ENCODE data around the gene OR2T5. TPM values are rescaled to one million over a fixed set of nuclear protein-coding genes. Genes with fewer than 3 reads are reported as not detected.
"Not testable (repeated sequence)": the region's sequence is repeated elsewhere in the genome, so short reads cannot be mapped to it uniquely, and the experiment has no call there.

Gene OR2T5
- total and polyA plus RNA-seq, 12 donors, result not detected

DNA sequence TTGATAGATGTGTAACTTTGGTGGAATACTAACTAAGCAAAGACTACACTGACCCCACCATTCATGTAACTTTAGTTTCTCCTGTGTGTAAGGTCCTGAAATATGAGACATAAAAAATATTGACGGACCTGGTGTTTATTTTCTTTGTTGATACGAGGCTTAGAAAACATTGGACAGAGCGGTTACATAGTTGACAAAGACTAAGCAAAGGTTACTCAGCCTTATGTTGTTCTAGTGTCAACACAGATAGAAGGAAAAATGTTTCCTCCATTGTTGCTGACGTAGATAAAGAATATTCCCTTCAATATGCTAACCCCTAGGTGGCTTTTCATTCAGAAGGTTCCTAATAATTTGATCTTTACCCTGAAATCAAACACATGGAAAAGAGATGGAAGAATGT lies 33.3 kb upstream of the OR2T5 start:
- H3K27me3 ChIP-seq; DNase-seq; H3K4me1 ChIP-seq (replicated peaks in 1 of 2); H3K9me3 ChIP-seq (replicated peaks in 1 of 3); H3K4me3 ChIP-seq; H3K36me3 ChIP-seq (replicated peaks in 1 of 2); intact Hi-C loops (cut with DNase I); H3K27ac ChIP-seq: not testable (repeated sequence)
- 56 to 81% (median 60%) methylated on average over 1 to 2 of the region's 4 CpGs for WGBS, 4 donors

DNA sequence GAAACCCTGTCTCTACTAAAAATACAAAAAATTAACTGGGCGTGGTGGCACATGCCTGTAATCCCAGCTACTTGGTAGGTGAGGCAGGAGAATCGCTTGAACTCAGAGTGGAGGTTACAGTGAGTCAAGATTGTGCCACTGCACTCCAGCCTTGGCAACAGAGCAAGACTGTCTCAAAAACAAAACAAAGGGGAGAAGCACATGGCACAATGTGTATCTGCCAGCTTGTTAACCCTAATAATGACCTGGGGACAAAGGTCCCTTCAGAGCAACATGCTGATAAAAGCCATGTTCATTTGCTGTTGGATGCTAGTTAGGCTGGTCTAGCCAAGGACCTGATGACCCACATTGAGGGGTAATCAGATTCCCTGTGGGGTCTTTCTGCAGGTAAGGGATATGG lies 31.8 kb upstream of the OR2T5 start:
- intact Hi-C loops (cut with DNase I); H3K27ac ChIP-seq; DNase-seq; H3K27me3 ChIP-seq; H3K4me3 ChIP-seq; H3K9me3 ChIP-seq (replicated peaks in 1 of 3); H3K4me1 ChIP-seq (replicated peaks in 1 of 2); H3K36me3 ChIP-seq (replicated peaks in 1 of 2): not testable (repeated sequence)
- no CpG with 5 or more reads among the region's 2 CpGs for WGBS, 4 donors

DNA sequence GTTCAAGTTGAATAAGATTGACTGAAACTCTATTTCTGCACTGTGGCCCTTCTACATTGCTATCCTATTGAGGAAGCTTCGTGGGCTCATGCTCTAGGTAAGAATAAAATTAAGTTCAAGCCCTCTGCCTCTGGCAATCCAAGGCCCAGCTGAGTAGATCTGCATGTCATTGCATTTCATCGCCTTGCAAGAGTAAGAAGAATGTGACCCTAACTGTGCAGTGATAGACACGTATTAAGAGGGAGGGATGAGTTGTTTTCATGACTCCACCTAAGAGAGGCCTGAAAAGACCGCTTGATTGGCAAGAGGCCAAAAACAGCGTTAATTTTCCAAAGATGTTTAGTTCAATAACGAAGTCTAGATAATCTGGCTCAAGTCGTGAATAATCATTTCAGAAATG lies 29.3 kb upstream of the OR2T5 start:
- H3K36me3 ChIP-seq (replicated peaks in 1 of 2); H3K4me1 ChIP-seq (replicated peaks in 1 of 2); DNase-seq; H3K27me3 ChIP-seq; intact Hi-C loops (cut with DNase I); H3K27ac ChIP-seq; H3K9me3 ChIP-seq (replicated peaks in 1 of 3); H3K4me3 ChIP-seq: not testable (repeated sequence)
- WGBS, 4 donors, result 58 to 65% (median 61%) methylated on average over 7 of the region's 7 CpGs

DNA sequence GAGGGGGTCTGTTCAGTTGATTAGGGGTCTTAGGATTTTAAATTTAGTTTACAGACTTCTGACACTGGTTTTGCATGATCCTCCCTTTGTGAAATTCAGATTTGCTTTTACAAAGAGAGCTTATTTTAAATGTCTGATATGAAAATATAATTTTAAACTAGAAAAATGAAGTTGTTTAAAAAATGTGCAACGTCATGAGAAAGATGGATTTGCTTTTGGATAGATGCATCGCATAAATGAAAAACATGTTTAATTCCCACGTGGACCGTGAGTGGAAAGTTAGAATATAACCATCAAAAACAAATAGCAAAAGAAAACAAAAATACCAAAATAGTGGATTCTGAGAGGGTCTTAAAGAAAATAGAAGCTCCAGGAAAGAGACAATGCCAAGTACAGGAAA lies 17.2 kb upstream of the OR2T5 start:
- H3K27ac ChIP-seq, result no peak overlapping the region
- intact Hi-C loops (cut with DNase I), result no loop called here
- no peaks in the 10 kb centered on the region for H3K9me3 ChIP-seq (replicated peaks in 1 of 3)
- no peak for DNase-seq
- H3K36me3 ChIP-seq (replicated peaks in 1 of 2), result no peaks in the 10 kb centered on the region
- 76 to 84% (median 78%) methylated on average over 4 of the region's 4 CpGs for WGBS, 4 donors
- no peaks in the 10 kb centered on the region for H3K27me3 ChIP-seq
- TF ChIP-seq POLR2A (IDR thresholded peaks at IDR 0.05), result no peak
- TF ChIP-seq, protein P1, sequence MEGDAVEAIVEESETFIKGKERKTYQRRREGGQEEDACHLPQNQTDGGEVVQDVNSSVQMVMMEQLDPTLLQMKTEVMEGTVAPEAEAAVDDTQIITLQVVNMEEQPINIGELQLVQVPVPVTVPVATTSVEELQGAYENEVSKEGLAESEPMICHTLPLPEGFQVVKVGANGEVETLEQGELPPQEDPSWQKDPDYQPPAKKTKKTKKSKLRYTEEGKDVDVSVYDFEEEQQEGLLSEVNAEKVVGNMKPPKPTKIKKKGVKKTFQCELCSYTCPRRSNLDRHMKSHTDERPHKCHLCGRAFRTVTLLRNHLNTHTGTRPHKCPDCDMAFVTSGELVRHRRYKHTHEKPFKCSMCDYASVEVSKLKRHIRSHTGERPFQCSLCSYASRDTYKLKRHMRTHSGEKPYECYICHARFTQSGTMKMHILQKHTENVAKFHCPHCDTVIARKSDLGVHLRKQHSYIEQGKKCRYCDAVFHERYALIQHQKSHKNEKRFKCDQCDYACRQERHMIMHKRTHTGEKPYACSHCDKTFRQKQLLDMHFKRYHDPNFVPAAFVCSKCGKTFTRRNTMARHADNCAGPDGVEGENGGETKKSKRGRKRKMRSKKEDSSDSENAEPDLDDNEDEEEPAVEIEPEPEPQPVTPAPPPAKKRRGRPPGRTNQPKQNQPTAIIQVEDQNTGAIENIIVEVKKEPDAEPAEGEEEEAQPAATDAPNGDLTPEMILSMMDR (IDR thresholded peaks at IDR 0.05), result no peak
- no peak overlapping the region for H3K4me3 ChIP-seq
- H3K4me1 ChIP-seq (replicated peaks in 1 of 2), result no peaks in the 10 kb centered on the region

DNA sequence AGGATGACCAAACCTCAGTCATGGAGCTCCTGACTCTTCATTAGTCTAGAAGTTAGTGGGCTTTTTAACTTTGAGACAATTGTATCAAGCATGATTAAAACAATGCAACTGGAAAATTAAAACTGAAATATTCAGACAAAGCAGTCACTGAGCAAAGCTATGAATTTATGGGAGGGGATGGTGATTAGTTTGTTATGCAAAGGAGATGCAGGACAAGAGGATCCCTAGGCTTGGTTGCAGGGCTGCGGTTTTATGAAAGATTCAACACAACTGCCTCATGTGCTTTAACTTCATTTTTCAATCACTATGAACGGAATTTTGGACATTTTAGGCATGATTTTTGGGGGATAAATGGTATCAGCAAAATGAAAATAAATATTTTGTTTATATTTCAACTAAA lies 16.3 kb upstream of the OR2T5 start:
- H3K4me1 ChIP-seq (replicated peaks in 1 of 2); H3K27ac ChIP-seq; DNase-seq; H3K27me3 ChIP-seq; H3K9me3 ChIP-seq (replicated peaks in 1 of 3); H3K4me3 ChIP-seq; intact Hi-C loops (cut with DNase I); H3K36me3 ChIP-seq (replicated peaks in 1 of 2): not testable (repeated sequence)
- WGBS, 4 donors, result 50 to 63% (median 58%) methylated on average over 2 of the region's 2 CpGs

DNA sequence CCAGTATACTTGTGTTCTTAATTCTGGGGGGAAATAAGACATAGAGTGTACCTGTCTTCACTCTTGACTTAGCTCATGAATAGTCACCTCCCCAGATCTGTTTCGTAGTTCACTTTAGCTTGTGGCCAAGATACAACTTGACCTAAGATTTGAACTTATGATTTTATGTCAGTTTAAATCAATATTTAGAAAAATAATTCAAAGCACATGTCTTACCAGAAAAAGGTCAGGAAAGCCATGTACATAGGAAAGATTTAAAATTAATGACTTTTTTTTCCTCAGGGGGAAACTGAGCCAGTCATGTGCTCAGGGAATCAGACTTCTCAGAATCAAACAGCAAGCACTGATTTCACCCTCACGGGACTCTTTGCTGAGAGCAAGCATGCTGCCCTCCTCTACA lies 15.3 kb upstream of the OR2T5 start, which contains the start of gene OR2T3:
OR2T3 (plus strand) TSS at position 301 of the 400 bp plus-strand sequence; CDS start at position 301, 0 bp downstream.
- H3K27ac ChIP-seq; H3K9me3 ChIP-seq (replicated peaks in 1 of 3); H3K27me3 ChIP-seq; intact Hi-C loops (cut with DNase I); H3K4me1 ChIP-seq (replicated peaks in 1 of 2); DNase-seq; H3K36me3 ChIP-seq (replicated peaks in 1 of 2); H3K4me3 ChIP-seq: not testable (repeated sequence)
- WGBS, 4 donors, result 40 to 88% (median 73%) methylated on average over 1 to 2 of the region's 2 CpGs

DNA sequence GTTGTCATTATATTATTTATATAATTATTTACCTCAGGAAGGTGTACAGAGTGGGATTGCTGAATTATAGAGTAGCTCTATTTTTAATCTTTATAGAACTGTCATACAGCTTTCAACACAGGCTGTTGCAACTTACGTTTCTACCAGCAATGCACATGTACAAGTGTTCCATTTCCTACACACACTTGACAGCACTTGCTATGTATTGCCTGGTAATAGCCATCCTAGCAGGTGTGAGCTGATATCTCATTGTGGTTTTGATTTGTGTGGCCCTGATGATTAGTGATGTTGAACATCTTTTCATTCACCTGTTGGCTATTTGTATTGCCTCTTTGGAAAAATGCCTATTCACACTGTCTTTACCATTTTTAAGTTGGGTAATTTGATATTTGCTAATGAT lies 12.7 kb upstream of the OR2T5 start:
- H3K4me3 ChIP-seq; H3K9me3 ChIP-seq (replicated peaks in 1 of 3); H3K4me1 ChIP-seq (replicated peaks in 1 of 2); intact Hi-C loops (cut with DNase I); DNase-seq; H3K27me3 ChIP-seq; H3K36me3 ChIP-seq (replicated peaks in 1 of 2); H3K27ac ChIP-seq: not testable (repeated sequence)
- WGBS, 4 donors, result no CpG with 5 or more reads among the region's 1 CpG

DNA sequence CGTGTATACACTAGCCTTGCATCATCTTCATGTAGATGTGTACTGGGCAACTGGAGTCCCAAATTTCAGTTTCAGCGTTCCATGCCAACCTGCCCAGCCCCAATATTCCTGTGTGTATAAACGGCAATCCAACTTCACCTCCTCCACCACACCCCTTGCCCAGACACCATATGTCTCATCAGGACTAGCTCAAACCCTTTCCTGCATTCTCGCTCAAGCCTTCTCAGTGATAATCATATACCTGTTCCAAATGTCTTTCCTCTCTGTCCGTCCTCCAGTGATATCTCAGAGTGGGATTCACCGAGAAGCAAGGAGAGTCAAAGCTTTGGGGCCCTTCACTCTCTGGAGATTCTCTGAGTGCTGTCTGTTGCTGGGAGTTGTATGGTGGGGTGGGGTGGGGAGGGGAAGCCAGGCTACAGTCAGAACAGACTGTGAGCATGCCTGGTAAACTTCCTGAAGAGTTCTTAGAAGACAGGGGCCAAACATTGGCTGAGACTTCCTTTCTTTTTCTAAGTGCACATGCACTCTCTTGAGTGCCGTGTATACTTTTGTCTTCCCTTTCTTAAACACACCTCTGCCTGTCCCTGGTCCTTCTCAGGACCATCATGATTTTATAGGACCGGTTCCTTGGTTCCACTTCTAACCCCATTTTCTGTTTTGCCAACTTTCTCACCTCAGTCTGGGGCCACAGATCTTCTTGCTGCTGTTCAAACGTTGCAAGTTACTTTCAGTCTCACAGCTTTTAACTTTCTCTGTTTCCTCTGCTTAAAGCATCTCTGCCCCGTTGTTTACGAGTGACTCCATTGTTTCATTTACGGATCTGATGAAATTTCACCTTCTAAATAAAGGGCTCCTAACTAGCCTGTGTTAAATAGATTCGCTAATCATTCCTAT lies 6.5 kb upstream of the OR2T5 start:
- WGBS, 4 donors, result 57 to 66% (median 59%) methylated on average over 13 of the region's 13 CpGs
- H3K27ac ChIP-seq; H3K4me1 ChIP-seq (replicated peaks in 1 of 2); H3K4me3 ChIP-seq; H3K9me3 ChIP-seq (replicated peaks in 1 of 3); DNase-seq; H3K36me3 ChIP-seq (replicated peaks in 1 of 2); intact Hi-C loops (cut with DNase I); H3K27me3 ChIP-seq: not testable (repeated sequence)

DNA sequence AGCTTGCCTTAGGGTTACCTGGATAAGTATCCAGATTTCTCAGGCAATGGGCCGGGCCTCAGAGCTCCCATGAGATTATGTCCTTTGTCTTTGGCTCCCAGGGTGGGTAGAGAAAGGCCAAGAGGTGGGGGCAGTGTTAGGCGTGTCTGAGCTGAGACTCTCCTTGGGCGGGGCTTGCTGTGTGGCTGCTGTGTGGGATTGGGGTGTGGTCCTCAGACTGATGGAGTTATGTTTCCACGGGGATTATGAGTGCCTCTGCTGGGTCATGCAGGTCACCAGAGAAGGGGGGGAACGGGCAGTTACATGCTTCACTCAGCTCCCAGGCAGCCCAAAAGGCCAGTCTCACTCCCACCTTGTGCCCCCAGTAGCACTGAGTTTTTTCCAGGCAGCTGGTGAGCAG lies 8.3 kb downstream of the OR2T5 start:
- H3K4me3 ChIP-seq; H3K36me3 ChIP-seq (replicated peaks in 1 of 2); H3K27ac ChIP-seq; H3K27me3 ChIP-seq; intact Hi-C loops (cut with DNase I); DNase-seq; H3K9me3 ChIP-seq (replicated peaks in 1 of 3); H3K4me1 ChIP-seq (replicated peaks in 1 of 2): not testable (repeated sequence)
- no CpG with 5 or more reads among the region's 5 CpGs for WGBS, 4 donors

DNA sequence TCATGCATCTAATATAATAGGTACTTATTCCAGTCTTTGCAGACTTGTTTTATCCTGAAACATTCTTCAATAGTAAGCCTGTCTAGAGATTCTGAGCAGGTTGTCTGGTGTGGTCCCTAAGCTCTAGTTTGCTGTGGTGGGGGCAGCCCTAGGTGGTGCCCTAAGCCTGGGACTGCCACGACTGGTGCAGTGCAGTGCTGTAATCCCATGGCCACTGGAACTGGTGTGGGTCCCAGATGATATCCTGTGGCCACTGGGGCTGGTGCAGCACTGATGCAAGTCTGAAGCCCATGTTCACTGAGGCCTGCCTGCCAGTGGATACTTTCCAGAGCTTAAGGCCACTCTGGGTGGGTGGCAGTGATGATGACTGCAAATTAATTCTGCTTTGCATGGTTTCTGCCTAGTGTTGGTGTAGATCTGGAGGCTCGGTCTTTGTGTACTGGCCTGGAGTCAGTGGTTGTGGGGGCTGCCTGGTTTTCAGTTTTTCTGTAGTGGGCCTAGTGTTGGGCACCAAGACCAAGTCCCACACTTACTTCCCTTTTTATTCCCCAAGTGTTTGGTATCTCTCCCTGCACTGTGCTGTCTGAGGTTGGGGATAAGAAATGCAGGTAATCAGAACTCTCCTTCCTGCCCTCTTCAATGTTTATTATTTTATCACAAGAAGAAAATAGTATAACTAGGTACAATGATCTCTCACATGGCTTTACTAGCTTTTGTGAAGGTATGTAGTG lies 12.1 kb downstream of the OR2T5 start:
- H3K27ac ChIP-seq; H3K4me1 ChIP-seq (replicated peaks in 1 of 2); intact Hi-C loops (cut with DNase I); DNase-seq; H3K4me3 ChIP-seq; H3K9me3 ChIP-seq (replicated peaks in 1 of 3); H3K27me3 ChIP-seq; H3K36me3 ChIP-seq (replicated peaks in 1 of 2): not testable (repeated sequence)
- WGBS, 4 donors, result 71 to 82% (median 76%) methylated on average over 1 of the region's 2 CpGs; no CpG with 5 or more reads in 1 of the 4 donors
